HEK293T (cell line): ENCODE data around the gene TSPAN5.

Experiments used
- CTBP1 ChIP-seq: fragments of 450-650 bp; IDR thresholded peaks from 2 replicates; pipeline ENCODE4 v1.6.1; 2016; ENCODE audit warnings: borderline replicate concordance
- FOXA1 ChIP-seq: fragments of 450-650 bp; IDR thresholded peaks from 2 replicates; pipeline ENCODE4 v1.6.1; 2016; ENCODE audit warnings: mild to moderate bottlenecking
- FOXK2 ChIP-seq: fragments of 450-650 bp; IDR thresholded peaks from 2 replicates; pipeline ENCODE4 v1.6.1; 2016; ENCODE audit warnings: mild to moderate bottlenecking
- FOXM1 ChIP-seq: fragments of 450-650 bp; IDR thresholded peaks from 2 replicates; pipeline ENCODE4 v1.6.1; 2017; ENCODE audit warnings: mild to moderate bottlenecking, borderline replicate concordance
- PKNOX1 ChIP-seq: fragments of 450-650 bp; IDR thresholded peaks from 2 replicates; pipeline ENCODE4 v1.6.1; 2016
- SP1 ChIP-seq: fragments of 450-650 bp; IDR thresholded peaks from 2 replicates; pipeline ENCODE4 v1.6.1; 2017
- SUZ12 ChIP-seq: fragments of 450-650 bp; IDR thresholded peaks from 2 replicates; pipeline ENCODE4 v1.6.1; 2016; ENCODE audit warnings: mild to moderate bottlenecking
- TARDBP ChIP-seq: fragments of 450-650 bp; IDR thresholded peaks from 2 replicates; pipeline ENCODE4 v1.6.1; 2016

GRCh38 chr4:98686847-98687246 is 28.4 kb upstream of the TSPAN5 start:
- TF ChIP-seq FOXM1 (no peak), PKNOX1 (no peak), SUZ12 (no peak), SP1 (no peak), TARDBP (no peak), FOXA1 (no peak), FOXK2 (no peak), CTBP1 (no peak)
